ENCODE data around the gene BTBD9.

The BTBD9 gene

DNA sequence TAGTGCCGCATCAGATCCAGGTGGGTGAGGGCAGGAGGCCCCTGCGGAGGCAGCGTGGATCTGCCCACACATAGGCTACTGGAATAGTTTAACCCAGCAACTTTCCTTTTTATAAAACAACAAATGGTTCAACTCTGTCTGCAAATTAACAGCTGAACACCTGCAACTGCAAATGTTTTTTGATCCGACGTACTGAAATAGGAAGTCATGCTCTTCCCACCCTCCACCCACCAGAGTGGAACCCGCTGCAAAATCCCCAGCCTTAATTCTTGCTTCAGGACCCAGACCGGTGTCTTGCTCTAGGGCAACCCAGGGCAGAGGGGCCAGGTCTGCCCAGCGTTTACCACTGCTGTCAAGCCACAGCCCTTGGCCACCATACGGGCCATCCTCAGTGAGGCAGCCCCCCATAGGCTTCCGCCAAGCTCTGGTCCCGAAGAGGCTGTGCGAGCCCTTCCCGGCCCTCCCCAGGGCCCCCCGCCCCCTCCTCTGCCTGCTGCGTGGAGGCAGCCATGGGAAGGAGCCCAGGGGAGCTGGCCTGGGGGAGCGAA is 485.9 kb downstream of the BTBD9 start:
- DNase-seq: no peak

DNA sequence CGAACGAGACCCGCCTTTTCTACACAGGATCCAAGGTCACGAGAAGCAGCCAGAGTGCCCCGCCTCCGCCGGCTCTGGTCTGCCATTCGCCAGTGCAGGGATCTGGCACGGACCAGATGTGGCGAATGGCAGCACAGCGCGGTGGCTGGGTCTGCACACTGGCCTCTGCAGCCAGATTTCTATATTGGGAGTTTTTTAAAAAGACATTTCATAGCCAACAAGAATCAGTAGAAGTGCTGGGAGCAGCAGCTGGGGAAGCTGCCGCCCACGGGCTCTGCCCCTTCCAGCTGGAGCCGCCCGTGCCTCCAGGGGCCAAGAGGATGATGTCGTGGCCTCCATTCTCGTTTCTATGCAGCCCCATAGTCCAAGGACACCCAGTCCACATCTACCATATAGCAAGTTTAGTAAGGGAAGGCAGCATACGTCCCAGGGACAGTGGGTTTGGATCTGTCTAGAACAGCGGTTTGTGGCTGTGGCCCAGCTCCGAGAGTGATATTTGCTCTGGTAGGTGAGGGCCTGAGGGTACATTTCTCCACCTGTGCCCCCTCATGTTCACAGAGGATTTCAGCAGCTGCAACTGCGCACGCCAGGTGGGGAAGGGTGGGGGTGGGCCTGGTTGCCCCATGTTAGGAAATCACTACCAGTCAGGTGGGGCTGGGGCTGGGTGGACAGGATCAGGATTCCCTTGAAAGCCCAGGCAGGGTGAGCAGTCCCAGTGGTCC is 486.5 kb downstream of the BTBD9 start:
- no peak for DNase-seq

DNA sequence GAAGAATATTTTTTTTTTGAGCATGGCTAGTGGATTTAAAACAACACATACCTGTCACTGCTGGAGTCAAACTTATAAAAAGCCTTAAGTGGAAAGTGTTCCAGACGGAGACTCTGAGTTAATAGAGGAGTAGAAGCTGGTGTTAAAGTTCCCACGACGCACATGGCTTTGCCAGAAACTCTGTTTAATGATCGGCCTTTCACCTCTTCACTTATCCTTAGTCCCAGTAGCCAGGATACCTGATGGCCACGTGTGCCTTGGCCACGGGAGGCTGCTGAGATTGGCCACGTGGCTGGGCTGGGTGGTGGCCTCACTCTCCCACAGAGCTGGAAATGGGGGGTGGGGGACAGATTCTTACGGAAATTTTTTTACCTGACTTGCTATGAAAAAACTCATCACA is 487.1 kb downstream of the BTBD9 start:
- DNase-seq: no peak

DNA sequence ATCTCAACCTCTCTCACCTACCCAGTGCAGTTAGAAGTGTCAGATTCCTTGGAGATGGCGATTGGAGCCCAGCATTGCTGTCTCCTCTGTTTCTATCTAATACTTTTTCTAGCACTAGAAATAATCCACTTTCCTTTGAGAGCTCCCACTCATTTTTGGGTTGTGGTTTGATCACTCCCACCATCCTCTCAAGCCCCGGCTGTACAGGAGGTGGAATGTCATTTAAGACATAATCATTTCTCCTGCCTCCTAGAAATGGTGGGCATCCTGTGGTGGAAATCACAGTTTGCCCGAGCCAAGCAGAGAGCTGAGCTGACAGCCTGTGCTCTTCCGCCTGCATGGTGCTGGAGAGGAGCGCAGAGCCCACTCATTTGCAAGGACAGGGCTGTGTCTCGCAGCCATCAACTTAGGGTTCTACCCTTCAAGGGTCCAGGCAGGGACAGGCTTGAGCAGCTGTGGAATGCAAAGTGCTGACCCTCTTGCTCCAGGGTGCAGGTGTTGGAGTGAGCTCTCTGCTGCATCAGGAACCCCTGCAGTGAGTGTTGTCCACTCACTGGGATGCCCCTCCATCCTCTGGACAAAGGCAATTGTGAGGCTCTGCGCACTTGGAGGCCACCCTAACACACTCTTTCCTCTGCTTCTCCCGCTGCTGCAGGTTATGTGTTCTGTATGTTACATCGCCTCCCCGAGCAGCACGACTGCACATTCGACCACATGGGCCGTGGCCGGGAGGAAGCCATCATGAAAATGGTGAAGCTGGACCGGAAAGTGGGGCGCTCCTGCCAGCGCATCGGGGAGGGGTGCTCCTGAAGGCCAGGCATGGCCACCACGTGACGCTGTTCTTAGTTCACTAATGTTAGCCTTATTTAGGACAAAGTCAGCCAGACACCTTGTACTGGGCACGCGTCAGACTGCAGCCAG is 487.9 kb downstream of the BTBD9 start:
- no peak for DNase-seq

DNA sequence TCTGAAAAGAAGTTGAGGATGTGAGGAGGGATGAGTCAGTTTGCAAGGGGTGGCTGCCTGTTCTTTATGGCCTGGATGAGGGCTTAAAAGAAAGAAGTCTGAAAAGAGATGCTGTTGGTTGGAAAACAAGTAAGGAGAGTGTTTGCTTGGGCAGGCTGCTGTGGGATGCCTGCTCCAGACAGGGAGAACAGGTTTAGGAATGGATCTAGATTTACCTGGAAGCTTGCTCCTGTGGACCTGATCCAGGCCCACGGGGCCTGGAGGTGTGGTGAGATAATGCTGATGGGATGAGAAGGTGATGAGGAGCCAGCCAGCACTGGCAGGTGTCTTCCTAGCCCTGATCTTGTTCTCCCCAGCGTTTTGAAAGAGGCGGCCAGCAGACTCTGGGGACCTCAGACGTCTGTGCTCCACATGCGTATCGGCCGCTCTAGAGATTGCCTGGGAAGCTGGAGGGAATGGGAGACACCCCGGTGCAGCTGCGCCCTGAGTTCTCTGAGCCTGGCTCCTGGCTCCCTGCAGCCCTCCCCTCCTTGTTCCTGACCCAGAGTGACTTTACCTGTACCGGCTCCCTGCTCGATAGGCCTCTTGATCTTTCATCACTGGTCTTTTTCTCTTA is 488.9 kb downstream of the BTBD9 start:
- DNase-seq: no peak

DNA sequence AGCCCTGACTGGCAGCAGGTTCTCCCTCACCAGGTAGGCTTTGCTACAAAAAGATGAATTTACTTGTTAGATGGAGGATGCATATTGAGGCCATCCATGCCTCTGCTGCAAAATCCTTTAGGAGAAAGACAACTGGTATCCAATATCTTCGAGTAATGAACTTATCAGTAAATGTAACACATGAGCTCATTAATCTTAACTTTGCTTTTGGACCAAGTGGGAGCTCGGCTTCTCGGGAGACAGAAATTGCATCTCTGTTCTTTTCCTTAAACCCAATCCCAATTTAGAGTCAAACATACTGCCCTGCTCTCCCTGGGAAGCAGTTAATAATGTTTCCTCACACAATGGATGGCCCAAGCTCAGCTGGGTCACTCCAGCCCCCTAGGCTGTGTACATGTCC is 489.7 kb downstream of the BTBD9 start:
- DNase-seq: no peak

DNA sequence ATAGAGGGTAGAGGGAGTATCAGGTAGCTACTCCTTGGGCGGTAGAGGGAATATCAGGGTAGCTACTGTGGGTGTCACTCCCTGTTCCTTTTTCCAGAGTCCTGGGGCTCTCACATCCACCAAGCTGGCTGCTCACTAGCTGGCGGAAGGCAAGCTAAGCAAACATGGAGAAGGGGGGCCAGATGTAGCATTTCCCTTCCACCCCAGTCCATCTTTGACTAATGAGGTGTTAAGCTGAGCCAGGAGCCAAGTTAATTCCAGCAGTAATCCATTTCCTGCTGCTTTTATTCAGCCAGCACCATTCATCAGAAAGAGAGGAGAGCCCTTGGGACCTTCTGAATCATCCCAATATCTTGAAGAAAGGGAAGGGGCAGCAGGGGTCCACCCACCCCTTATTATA is 490.2 kb downstream of the BTBD9 start:
- DNase-seq: no peak

DNA sequence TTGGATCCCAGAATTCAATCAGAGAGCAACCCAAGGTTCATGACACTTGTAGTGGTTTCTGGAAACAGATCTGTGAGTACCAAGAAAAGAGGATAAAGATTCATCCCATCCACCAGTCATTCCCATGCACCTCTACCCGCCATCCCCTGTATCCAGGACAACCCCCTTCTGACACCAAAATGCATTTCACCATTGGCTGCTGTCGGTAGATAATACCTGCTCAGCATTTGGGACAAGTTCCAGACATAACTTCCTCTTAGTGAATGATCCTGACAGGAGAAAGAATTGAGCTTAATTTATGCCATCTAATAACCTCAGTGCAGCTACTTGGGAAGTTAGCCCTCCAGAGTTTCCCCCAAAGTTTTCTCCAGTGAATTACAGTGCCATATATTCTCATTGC is 491.1 kb downstream of the BTBD9 start:
- no peak for DNase-seq

DNA sequence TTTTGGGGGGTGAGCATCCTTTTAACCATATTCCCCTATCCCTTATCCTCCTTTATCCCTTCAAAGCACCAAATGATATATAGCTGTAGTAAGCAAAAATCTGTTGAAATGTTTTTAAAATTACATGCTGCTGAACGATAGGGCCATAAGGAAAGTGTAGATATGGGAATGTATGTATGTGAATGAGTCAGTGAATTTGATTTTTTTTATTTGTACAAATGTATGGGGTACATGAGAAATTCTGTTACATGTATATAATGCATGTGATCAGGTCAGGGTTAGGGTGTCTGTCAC is 493.0 kb downstream of the BTBD9 start:
- DNase-seq: no peak

DNA sequence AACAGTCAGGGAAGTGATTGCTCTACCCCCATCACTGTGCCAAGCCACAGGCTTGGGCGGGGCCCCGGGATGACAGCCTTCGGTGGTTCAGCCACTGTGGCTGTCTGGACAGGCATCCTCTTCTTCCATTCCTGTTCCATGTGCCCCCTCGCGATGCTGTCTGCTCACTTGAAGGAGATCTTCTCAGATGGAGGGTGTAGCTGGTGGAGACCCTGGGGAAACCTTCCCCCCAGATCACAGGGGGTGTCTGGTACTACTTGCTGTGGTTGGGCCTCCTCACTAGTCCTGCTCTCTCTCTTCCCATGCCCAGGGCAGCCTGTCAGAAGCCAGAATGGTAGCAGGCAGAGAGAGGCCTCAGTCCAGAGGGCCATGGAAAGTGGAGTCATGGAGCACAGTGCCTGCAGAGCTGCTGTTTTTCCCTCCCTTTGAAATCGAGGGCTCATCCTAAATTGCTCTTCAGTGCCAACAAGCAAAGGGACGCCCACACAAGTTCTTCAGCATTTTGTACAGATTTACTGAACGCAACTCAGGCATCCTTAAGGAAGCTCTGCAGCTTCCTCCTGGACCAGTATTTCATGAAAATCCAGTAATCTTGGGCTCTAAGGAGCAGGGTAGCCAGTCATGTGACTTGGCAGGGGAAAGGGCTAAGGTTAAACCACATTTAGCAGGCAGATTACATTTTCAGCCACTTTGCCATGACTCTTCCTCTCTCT is 493.6 kb downstream of the BTBD9 start:
- no peak for DNase-seq

DNA sequence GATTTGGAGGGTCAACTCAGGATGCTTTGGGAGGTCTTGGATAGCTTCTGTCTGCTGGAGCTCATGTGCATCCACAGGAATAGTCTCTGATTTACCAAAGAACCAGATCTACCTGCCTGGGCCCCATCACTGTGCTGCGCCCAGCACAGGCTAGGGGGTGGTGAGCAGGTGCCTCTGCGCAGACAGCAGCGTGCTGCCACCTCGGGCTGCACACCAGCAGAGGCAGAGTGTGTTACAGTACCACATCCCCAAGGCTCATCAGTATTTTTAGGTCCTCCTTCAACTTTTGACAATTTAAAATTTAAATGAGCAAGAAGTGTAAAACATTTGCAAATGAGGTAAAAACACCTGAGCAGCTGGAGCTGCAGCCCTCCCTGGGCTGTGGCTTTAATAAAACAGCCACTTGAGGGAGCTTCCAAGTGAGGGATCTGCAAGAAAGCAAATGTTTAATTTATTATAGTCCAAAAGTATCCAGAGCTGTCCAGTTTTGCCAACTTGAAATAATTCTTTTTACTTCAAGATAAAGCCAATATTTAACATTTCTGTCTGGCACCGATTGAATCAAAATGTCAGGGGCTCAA is 495.3 kb downstream of the BTBD9 start:
- no peak for DNase-seq

DNA sequence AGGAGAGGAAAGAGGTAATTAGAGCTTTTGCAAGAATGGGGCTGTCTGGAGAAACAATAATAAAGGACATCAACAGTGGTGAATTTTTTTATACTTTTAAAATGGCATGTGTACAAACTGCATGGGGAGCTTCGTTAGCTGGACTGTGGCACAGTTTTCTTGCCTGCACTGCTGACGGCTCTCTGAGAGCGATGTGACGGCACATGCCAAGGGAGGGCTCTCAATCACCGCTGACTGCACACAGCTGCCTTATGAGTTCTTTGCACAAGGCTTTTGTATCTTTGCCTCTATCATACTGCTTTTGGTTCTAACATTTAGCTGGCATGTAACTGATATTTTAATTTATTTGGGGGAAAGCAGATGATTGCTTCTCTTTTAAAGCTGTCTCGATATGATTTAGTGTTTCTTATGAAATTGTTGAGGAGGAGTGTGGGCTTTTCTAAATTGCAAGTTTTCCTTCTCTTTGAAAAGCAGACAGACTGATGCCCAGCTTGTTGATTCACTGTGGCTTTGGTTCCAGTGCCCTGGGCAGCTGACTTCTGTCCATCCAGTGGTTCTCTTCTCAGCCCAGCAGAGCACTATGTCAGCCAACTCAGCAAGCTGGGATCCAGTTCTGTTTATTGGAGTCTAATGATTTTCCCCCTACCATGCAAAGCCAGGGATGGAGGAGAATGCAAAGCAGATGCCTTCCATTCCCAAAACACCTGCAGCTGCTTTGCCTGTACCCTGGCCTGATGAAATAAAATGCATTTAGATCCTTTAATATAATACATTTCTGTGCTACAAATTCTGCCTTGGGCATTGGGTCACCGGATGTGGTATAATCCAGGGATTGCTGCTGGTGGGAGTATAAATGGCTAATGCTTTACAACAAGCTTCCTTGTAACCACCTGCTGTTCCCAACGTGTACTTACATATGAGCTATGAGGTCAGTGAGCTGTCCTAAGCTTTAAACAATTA is 496.3 kb downstream of the BTBD9 start:
- no peak for DNase-seq

DNA sequence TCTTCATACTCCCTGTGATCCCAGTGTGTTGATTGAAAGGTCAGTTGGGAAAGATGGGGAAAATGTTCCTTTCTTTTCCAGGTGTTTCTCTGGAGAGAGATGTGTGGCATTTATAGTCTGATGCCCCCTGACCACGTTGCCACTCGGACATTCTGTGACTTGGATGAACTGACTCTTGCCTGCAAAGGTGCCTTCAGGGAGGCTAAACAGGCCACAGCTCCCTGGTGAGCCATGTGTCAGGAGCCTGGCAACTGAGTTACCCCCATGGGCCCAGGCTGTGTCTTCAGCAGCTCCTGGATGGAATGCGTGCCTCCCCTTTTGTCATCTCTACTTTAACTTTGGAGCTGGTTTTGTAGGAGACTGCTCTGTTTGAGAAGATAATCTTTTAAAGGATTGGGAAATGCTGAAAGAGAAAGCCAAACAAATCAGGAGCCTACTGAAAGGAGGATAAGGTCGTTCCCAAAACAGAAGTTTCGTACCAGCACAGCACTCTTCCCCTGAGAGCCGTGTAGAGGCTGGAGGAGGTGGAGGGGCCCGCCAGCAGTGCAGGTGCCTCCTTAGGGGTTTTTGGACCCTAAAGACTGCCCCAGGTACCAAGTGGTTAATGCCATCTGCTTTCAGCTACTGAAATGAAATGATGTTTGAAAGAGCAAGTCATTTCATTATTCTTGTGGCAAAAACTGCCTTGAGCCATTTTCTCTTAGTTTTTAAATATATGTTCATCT is 497.4 kb downstream of the BTBD9 start:
- no peak for DNase-seq

DNA sequence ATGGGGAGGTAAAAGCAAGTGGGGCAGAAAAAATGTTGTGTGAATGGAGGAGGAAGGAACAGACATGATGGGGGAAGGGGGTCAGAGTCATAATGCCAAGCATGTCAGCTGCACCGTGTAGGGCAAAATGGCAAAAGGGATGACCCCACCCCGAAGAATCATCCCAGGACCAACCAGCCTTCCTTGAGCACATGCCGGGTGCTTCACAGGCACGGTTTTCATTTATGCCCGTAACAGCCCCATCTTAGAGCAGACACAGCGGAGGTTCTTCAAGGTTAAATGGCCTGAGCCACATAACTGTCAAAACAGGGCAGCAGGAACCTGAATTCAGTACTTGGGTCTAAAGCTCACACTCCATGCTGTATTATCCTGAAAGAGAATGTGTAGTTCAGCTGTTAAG is 498.0 kb downstream of the BTBD9 start:
- DNase-seq: no peak

DNA sequence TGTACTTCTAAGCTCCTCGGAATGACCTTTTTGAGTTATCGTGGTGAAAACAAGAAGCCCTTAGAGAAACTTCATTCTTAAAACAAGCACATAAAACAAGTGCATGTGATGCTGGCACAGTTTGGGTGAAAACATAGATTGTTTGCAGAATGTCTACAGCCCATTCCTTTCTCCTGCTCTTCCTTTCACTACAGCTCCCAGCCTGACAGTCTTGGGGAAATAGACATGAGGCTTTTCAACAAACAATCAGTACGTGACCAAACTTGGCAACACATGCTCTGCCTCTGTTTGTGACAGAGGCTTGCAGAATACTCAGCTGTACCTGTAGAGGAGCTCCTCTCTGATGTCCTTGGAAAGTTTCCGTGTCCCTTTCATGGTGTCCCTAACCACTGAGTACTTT is 498.6 kb downstream of the BTBD9 start:
- DNase-seq: no peak

DNA sequence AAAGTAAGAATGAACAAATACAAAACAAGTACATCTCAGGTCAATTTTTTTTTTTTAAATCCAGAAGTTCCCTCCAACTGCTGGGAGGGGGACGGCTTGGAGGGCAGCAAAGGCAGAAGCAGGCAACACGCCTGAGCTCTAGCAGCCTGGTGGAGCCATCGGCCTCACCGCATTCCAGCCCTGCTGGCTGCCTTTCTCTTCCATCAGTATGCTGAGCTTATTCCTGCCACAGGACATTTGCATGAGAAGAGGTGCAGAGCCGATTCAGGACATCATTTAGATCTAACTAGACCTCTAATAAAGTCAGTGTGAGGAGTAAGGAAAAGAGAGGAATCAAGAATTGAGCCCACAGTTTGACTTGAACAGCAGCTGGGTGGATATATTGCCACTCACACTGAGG is 501.4 kb downstream of the BTBD9 start:
- no peak for DNase-seq

DNA sequence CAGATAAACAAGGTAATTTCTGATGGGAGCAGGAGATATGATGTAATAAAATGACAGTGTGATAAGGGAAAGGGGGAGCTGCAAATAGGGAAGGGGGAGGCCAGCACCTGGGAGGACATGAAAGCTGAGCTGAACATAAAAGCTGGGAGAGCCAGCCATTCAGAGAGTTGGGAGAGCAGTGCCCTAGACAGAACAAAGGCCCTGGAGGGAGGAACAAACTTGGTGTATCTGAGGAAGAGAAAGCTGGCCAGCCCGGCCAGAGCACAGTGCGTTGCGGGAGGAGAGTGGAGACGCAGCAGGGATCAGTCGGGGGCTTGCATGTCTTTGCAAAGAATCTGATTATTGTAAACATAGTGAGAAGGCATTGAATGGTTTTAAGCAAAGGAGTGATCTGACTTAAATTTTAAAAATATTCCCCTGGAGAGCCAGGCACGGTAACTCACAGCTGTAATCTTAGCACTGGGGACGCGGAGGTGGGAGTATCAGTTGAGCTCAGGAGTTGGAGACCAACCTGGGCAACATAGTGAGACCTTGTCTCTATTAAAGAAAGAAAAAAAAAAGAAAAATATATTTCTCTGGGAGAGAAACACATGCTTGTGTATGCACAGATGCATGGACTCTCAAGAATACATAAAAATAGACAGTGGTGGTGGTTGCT is 502.0 kb downstream of the BTBD9 start:
- DNase-seq: no peak

DNA sequence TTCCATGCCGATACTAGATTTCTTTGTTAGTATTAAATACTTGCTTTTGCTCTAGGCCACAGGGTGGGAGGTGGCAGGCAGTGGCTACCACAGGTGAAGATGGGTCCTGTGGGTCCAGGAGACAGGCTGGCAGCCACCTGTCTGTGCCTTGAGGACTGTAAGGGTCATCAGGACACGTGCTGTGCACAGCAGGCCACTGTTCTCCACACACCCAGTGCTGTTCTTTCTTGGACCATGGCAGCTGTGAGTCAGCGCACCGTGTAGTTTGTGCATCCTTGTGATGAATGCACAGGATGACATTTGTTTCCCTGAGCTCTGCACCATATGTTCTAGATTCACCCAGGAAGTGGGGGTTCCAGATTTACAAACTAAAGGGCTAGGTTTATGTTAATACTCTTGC is 503.2 kb downstream of the BTBD9 start:
- no peak for DNase-seq

DNA sequence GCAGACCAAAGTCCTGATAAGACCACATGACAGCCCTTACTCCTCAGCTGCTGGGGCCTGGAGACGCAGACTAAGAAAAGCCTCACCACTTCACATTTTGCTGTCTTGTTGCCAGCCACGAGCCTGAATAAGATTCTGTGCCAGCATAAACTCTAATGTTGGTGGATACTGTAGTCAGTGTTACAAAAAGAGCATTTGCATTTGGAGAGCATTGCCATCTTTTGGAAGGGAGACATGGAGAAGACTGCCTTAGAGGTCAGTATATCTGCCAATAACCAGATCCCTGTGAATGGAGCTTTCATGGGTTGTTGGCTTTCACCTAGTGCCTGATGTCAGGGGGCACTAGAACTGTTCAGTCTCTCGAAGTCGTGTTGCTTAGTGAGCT is 505.0 kb downstream of the BTBD9 start:
- no peak for DNase-seq

DNA sequence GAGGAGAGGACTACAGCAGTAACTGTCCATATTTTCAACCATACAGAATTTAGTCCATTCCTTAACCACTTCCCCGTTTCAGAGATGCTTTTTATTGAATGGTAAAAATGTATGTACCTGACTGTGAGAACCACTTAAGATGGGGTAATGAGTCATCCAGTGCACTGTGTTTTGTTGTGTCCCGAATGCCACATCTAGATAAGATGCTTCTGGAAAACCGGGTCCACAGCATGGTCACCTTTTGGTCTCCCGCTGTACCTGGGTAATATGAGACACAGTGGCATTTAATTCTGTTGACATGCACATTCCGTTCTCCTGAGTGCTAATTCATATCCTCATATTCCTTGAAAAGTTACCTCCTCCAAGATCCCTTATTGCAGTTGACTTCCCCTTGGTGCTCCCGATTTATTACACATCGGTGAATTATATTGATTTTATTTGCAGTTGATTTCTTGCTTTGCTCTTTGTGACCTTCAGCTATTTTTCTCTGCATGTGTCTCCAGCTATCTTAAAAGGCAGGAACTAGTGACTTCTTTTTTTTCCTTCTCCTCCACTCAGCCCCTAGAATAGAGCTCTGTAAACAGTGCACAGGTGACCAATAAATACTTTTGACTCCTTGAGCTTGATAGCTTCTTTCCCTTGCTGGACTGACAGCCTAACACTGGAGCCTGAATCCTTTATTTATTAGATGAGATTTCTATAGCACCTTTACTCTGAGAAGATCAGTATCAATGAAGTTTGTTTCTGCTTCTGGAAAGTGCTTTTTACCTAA is 505.6 kb downstream of the BTBD9 start:
- no peak for DNase-seq
